Camera-type eye (tissue), 1 donor: ENCODE measurements around the gene PTCD1. TPM values are rescaled to one million over a fixed set of nuclear protein-coding genes. Genes with fewer than 3 reads are reported as not detected.

ENCODE experiments used
- total RNA-seq: library from RNA; depleted of rRNA; stranded (reverse); fragments of >200 nt; gene quantifications from one replicate; pipeline ENCODE4 v1.2.3, GENCODE V29; 2014

PTCD1 gene, protein sequence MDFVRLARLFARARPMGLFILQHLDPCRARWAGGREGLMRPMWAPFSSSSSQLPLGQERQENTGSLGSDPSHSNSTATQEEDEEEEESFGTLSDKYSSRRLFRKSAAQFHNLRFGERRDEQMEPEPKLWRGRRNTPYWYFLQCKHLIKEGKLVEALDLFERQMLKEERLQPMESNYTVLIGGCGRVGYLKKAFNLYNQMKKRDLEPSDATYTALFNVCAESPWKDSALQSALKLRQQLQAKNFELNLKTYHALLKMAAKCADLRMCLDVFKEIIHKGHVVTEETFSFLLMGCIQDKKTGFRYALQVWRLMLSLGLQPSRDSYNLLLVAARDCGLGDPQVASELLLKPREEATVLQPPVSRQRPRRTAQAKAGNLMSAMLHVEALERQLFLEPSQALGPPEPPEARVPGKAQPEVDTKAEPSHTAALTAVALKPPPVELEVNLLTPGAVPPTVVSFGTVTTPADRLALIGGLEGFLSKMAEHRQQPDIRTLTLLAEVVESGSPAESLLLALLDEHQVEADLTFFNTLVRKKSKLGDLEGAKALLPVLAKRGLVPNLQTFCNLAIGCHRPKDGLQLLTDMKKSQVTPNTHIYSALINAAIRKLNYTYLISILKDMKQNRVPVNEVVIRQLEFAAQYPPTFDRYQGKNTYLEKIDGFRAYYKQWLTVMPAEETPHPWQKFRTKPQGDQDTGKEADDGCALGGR
- total RNA-seq: 8.8 TPM

DNA sequence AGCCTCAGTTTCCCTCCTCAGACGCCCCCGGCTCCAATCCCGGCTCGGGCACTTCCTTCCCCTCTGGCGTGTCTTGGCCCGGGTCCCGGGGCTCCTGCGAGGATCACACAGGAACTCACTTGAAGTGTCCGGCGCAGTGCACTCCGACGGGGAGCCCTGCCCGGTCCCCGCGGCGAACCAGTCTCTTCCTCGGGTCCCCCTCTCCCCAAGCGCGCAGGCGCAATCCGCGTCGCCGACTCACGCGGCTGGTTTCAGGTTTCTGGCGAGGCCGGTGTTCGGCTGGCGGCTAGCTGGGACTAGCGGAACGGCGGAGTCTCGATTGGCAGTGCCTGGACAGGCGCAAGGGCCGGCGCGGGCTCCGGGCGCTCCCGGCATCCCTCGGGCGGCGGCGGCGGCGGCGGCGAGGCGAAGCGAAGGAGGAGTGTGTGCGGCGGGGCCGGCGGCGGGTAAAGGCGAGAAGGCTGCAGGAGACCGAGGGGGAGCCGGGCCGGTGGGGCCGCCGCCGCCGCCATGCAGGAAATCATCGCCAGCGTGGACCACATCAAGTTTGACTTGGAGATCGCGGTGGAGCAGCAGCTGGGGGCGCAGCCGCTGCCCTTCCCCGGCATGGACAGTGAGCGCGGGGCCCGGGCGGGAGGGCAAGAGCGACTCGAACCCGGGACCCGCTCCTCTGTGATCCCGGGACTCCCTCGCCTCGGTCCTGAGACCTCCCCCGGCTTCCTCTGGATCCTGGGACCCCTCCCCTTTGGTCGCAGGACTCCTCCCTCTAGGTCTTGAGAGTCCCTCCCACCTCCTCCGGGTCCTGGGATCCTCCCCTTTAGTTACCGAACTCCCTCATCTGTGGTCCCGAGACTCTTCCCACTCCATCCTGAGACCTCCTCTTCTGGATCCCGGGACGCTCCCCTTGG is at the start of gene PTCD1, which contains the start of gene CPSF4:
PTCD1 (minus strand) TSS at position 226 of the 908 bp plus-strand sequence. CDS start 3,556 bp downstream, outside the sequence.
CPSF4 (plus strand) TSS at position 371 of the 908 bp plus-strand sequence; CDS start at position 511, 140 bp downstream.

DNA sequence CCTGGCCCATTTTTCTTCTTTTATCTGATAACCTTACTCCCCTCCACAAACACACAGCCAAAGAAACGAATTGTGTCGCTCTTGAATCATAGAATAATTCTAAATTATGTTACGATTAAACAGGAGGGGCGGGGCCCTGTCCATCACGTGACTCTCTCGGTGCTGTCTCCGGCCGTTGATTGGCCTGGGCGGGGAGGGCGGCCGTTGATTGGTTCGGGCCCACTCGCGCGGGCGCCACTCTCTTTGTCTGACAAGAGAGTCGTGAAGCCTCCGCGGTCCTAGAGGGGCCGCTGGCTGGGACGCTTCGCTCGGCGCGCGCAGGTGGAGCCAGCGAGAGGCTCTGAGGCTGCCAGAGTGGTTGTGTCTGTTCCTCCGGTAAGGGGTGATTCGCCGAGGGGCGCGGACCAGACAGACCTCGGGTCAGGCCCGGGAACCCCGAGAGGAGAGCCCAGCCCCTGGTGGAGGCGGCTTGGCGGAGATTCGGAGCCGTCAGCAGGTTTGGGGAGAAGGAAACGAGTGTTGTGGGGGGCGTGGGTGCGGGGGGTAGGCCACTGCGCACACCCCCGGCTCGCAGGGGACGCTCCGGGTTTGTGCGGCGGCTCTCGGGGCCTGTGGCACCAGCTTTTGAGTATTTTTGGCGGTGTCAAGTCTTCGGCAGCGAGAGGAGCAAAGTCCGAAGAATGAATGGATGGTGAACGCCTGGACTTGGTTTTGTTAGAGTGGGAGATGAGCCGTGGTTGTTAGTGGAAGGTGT is 34.1 kb upstream of the PTCD1 start, which contains the start of gene ZNF789:
ZNF789 (plus strand) TSS at position 330 of the 754 bp plus-strand sequence. CDS start 3,567 bp downstream, outside the sequence.

DNA sequence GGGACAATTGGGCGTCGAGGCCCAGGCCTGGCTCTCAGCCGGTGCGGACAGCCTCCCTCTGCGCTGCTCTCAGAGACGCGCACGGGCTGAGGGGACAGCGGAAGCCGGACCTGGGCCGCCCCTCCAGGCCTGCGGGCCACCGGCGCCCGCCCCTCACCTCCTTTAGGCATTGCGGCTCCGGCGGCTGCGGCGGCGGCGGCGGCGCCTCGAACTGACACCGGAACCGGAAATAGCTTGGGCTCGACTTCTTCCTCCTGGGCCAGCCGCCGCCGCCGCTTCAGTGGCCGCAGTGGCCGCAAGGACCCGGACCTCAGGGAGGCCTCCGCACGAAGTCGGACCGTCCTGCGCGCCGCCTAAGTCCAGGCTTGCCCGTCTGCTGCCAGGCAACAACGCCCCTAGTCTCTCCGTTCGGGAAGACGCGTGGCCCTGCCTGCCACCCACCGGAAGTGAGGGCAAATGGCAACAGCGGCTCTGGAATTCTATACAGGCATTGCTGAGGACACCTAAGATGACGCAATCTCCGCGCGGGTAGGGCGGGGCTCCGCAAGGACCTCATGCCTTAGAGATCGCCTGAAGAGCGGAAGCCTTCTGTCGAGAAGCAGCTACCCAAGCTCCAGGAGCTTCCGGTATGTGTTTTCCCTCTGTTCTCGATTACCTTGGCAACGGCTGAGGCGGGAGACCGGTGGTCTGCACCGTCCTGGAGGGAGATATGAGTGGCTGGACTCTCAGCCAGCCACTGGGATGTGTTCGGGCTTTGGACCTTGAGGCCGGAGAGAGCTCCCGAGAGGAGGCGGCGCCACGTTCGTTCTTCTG is 30.0 kb downstream of the PTCD1 start, which contains the start of the genes BUD31 and PDAP1:
BUD31 (plus strand) TSS at position 591 of the 813 bp plus-strand sequence. CDS start 2,124 bp downstream, outside the sequence.
PDAP1 (minus strand) TSS at position 219 of the 813 bp plus-strand sequence; CDS start at position 170, 49 bp downstream.

DNA sequence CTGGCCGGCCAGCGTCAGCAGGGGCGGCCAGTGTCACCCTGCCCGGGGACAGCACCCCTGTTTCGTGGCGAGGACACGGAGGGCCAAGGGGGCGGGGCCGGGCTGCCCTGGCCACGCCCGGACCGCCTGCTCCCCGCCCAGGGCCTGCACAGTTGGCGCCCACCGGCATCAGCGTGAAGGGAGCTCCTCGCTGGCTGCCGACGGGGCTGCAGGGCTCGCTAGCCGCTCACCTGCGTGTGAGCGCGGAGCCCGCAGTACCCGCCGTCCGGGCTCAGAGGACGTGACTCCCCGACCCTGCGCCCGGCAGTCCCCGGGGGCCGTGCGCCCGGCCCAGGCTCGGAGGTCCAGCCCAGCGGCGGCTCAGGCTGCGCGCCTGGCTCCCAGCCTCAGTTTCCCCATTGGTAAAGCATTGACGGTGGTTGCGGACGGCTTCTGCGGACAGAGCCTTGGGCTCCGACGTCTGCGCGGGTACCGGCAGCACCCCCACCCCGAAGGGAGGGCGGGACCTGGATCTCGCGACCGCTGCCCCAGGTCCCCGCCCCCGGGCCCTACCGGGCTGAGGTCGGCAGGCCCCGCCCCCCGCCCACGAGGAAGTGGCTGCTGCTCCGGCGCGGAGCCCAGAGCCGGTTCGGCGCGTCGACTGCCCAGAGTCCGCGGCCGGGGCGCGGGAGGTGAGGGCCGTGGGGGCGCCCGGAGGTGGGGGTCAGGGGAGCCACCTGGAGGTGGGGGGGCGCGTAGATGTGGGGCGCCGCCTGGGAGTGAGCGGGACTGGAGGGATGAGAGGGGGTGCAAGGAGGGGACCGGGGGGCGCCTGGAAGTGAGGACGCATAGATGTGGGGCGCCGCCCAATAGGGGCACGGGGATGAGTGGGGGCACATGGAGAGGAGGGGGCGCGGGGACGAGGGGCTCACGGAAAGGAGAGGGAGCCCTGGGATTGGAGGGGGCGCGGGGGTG is 64.2 kb downstream of the PTCD1 start, which contains the start of gene ARPC1B:
ARPC1B (plus strand) TSS at position 620 of the 954 bp plus-strand sequence. CDS start 10,985 bp downstream, outside the sequence.

Other genes with a start within 250 kb of the PTCD1 start
- not detected for gene KPNA7, start 230.7 kb downstream of the PTCD1 start, total RNA-seq
- gene MYH16, start 166.0 kb downstream of the PTCD1 start, total RNA-seq: not detected
- 74.1 TPM for gene ARPC1A, start 112.9 kb downstream of the PTCD1 start, total RNA-seq
- 41.9 TPM for gene ARPC1B, start 64.1 kb downstream of the PTCD1 start, total RNA-seq
- 58.3 TPM for gene PDAP1, start 30.2 kb downstream of the PTCD1 start, total RNA-seq
- 43.3 TPM for gene BUD31, start 29.8 kb downstream of the PTCD1 start, total RNA-seq
- gene CPSF4, start 145 bp upstream of the PTCD1 start, total RNA-seq: 26.4 TPM
- 513 TPM for gene ATP5MF, start 27.4 kb upstream of the PTCD1 start, total RNA-seq
- 32.5 TPM for gene ZNF789, start 34.1 kb upstream of the PTCD1 start, total RNA-seq
- gene ZNF394, start 61.5 kb upstream of the PTCD1 start, total RNA-seq: 35.1 TPM
- gene ZKSCAN5, start 65.9 kb upstream of the PTCD1 start, total RNA-seq: 19.4 TPM
- gene FAM200A, start 113.3 kb upstream of the PTCD1 start, total RNA-seq: 21.8 TPM
- 113 TPM for gene ZNF655, start 119.8 kb upstream of the PTCD1 start, total RNA-seq
- not detected for gene TMEM225B, start 159.5 kb upstream of the PTCD1 start, total RNA-seq
- 29.7 TPM for gene ZSCAN25, start 178.1 kb upstream of the PTCD1 start, total RNA-seq
- 4.6 TPM for gene CYP3A5, start 241.2 kb upstream of the PTCD1 start, total RNA-seq